COLO668 (cell line): ENCODE measurements around the gene SYNE2.

Experiments
- DNase-seq: peaks from one replicate; lab custom pipeline; 2025; ENCODE audit not compliant: unreplicated experiment; lab: John Stamatoyannopoulos, UW

Gene SYNE2

GRCh38 chr14:63910583-63911363 is 58.0 kb downstream of the SYNE2 start:
- no peak for DNase-seq

DNA sequence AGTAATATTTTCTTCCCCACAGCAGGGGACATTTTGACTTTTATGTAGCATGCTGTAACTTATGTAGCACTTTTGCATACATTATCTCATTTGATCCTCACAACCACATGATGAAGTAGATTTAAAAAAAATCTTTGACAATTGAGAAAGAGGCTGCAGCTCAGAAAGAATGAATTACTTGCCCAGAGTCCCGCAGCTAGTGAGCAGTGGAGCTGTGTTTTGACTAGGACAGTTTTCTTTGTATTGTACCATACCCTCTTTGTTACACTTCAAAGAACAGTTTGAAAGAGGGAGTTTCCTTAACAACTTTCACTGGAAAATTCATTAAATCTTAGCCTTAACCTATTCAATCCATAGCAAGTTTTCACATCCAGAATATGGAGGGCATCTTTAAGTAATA is 58.6 kb downstream of the SYNE2 start:
- no peak for DNase-seq

DNA sequence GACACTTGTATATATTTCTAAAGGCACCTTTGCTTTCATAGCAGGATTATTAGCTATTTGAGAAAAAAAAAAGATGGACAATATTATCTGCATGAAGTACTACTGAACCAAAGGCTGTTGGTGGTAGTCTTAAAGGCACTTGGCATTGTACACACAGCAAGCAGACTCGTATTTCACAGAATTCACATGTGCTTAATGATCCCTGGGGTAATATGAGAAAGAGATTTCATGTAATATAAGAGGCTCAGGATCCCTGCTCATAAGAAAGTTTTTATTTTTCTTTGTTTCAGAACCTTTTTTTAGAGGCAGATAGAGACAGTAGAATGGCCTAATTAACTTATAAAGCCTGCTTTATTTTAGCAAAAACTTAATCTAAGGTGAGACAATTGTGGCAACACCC is 59.5 kb downstream of the SYNE2 start:
- DNase-seq = no peak

DNA sequence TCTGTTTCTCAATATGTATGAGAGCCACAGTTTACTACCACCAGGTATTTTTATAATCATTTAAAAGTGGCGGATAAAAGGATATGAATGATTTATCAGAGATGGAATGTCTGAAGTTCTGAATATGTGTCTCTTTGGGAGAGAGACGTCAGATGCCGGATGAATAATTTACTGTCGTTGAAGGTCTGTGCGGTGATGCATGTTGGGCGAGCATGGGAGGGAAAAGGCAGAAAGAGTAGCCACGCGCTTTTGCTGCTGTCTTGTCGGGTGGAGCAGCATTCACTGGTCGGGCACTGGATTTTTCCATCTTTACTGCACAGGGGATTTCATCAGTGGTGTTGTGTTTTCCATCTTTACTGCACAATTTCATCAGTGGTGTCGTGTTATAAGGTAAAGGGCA is 65.6 kb downstream of the SYNE2 start:
- DNase-seq = no peak

- no peak for DNase-seq
These were observed 70.1 kb downstream of the SYNE2 start for GRCh38 chr14:63922696-63923421.

- DNase-seq = no peak
These were observed 70.6 kb downstream of the SYNE2 start for GRCh38 chr14:63923422-63923752.

DNA sequence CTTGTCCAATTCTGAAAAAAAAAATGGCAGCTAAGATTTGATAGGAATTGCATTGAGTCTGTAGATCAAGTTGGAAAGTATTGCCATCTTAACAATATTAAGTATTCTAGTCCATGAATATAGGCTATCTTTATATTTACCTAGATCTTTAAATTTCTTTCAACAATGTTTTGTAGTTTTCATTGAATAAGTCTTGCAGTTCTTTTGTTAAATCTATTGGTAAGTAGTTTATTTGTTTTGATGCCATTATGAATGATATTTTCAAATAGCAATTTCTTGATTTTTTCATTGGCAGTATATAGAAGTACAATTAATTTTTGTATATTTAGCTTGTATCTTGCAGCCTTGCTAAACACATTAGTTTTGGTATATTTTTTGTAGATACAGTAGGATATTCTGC is 71.6 kb downstream of the SYNE2 start:
- DNase-seq = no peak

- no peak for DNase-seq
These were observed 73.8 kb downstream of the SYNE2 start for GRCh38 chr14:63926641-63927040.

DNA sequence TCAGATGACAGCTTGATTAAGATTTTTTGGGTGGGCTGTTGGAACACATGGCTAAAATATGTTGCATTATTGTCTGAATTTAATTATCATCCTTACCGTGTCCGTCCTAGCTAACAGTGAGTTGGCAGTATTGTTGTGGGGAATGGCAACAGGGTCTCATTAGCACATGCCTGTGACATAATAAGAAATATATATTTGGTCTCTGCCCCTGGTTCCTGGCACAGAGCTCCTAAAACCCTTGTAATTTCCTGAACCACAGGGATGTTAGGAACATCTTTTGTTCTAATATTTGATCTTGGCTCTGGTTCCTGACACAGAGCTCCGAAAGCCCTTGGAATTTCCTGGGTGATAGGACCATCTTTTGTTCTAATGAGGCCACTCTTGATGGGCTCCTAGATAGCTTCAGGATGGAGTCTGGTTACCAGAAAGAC is 76.0 kb downstream of the SYNE2 start:
- no peak for DNase-seq

DNA sequence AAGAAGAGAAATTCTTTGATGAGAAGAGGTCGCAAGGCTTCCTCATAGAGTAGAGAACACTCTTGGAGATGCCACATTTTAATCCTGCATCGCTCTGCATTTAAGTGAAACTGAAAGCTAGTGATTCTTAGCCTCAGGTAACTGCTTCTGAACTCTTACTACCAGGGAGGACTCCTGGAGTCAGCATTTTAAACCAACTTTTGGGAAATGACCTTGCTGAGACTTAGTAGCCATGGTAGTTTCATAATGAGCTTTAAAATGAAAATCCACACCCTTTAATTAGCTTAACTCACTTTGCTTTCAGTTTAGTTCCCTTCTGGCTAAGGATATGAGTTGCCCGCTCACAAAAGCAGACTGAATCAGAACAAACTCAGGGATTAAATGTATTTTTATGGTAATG is 80.3 kb downstream of the SYNE2 start:
- DNase-seq = no peak

GRCh38 chr14:63933711-63934110 is 80.9 kb downstream of the SYNE2 start:
- no peak for DNase-seq

GRCh38 chr14:63938198-63939005 is 85.6 kb downstream of the SYNE2 start:
- no peak for DNase-seq

GRCh38 chr14:63939006-63939270 is 86.1 kb downstream of the SYNE2 start:
- DNase-seq = no peak

DNA sequence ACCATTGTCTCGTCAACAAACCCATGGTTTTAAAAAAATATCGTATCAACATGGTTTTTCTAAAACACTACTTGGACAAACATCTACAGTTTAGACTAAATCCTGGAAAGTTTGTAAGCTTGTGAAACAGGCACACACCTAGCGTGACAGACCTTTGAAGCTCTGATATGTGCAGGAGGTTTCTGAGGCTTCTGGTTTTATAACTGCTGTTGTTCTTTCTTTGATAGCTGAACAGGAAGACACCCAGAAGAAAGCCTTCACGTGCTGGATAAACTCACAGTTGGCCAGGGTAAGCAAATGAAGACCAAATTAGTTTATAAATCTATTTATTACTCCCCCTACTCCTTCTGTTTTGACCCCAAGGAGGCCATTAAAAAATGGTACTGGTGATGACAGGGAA is 87.6 kb downstream of the SYNE2 start:
- DNase-seq = no peak

- DNase-seq = no peak
These were observed 88.2 kb downstream of the SYNE2 start for GRCh38 chr14:63941023-63941422.

DNA sequence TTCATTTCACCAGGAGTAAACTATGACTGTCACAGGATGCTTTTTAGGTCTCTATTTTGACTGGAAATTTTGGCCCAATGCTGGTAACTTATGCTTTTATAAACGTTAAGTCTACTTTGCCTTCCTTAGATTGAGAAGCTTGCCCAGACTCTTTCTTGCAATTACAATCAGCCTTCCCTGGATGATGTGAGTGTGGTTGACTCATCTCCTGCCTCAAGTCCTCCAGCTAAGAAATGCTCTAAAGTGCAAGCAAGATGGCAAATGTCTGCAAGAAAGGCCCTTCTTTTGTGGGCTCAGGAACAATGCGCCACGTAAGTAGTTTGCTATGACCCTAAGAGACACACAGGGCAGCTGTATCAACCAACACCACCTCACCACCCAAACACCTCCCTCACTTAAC is 96.9 kb downstream of the SYNE2 start:
- DNase-seq = no peak

- DNase-seq = no peak
These were observed 98.2 kb downstream of the SYNE2 start for GRCh38 chr14:63951021-63951420.

GRCh38 chr14:63951429-63951828 is 98.6 kb downstream of the SYNE2 start:
- no peak for DNase-seq

DNA sequence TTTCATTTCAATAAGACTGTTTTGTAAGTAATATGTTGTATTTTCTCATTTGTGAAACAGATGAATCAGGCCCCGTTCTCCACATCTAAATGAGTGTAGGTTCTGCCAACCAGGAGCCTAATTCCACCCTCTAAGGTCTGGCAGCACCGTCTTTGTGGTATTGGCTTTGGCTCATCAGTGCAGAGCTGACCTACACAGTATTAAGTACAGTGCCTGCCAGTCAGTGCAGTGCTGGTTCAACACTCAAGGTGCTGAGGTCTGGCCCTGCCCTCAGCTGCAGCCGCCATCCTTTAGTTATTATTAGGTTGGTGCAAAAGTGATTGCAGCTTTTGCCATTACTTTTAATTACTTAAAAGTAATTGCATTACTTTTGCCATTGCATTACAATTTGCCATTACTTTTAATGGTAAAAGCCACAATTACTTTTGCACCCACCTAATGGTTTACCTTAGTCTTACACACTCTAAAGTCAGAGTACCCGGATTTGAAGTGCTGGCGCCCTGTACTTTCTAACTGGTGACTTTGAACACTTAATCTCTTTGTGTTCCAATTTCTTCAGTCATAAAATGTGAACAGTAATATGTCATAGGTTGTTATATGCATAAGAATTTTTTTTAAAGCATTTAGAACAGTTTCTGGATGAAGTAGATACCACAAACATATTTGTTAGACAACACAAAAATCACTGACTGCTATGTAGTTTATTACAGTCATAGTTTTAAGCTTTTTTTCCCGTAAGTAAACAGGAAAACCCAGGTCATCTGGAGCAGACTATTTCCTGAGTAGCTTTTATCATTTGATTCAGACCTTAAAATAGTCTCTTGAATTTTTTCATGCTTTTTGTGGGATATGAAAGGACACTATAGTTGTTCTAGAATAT is 99.5 kb downstream of the SYNE2 start:
- no peak for DNase-seq

DNA sequence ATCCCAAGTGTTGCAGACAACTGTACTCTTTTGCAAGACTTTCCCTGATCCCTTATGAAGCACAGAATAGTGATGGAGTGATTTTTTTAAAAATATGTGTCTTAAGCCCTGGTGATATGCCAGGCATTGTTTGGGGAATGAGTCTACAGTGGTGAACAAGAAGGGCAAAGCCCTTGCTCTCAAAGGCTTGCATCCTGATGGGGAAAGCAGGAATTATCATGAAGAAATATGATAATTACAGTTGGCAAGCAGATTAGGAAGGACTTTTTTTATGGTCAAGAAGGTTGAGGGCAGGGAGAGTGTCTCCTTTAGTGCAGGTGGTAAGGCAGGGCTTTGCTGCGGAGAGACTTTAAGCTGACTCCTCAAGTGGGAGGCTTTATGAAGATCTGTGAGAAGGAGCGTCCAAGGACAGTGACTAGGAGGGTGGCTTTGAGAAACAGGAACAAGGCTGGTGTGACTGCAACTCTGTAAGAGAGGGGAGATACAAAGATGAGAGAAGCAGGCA is 100.2 kb downstream of the SYNE2 start:
- DNase-seq = no peak

DNA sequence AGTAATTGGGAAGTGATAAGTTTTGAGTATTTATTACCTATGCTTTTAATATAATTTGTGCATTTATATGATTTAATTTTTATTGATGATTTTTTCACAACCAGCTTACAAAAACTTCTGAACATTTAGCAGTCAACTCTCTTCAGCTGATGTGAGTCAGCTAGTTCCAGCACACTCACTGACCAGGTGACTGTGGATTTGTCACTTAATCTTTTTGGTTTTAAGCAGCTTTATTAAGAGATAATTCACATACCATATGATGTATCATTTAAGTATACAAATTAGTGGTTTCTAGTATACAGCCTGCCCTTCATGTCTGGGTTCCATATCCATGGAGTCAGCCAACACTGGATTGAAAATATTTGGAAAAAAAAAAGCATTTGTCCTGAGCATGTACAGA is 103.5 kb downstream of the SYNE2 start:
- DNase-seq = no peak
